HG02588 (cell line): ENCODE results near the gene TTLL1.
"Not testable (repeated sequence)": the region's sequence is repeated elsewhere in the genome, so short reads cannot be mapped to it uniquely, and the experiment has no call there.

Experiments
- ATAC-seq: cut with Tn5 transposase; IDR thresholded peaks from one replicate; pipeline ENCODE4 v1.9.1; 2021; ENCODE audit warnings: mild to moderate bottlenecking, moderate library complexity; ENCODE audit not compliant: unreplicated experiment

TTLL1 gene

DNA sequence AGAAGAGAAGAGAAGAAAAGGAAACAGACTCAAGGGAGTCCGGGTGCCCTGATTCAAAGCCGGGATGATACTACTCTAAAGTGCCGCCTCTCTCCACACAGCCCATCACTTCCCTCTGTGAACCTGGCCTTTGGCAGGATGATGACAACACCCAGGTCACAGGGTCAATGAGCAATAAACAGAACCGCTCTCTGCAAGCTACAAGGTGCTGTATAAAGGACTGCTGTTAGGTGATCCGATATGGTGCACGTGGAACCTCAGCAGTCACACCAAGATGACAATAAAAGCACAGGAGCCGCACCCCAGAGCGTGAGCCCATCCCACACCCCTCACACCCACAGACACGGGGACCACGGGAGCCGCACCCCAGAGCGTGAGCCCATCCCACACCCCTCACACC is 10.7 kb downstream of the TTLL1 start:
- no peak for ATAC-seq

DNA sequence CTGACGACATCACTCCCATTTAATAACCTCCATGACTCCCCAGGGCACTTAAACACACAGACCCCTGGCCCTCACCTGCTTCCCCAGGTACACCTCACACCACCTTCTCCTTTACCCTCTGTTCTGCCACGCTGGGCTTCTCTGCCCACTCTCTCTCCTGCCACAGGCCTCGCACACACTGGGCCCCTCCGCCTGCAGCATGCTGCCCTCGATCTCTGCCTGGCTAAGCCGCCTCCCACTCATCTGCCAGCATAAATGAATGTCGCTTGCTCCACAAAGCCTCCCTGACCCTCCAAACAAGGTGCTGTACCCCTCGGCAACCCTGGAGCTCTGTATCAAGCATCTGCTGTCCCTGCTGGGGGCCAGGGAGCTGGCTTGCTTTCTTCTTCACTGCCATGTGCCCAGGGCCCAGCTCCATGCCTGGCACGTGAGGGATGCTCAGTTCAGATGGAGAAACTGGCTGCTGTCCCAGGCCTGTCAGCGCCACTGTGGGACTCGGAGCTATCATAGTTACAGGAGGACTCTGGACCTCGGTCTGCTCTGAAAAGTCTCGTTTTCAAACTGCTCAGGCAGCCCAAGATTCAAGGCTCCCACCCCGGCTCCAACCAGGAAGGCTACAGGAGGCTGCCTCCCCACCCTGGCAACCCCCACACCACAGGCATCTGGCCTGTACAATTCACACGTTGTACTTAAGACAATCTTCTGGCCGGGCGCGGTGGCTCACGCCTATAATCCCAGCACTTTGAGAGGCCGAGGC is 11.9 kb downstream of the TTLL1 start:
- no peak for ATAC-seq

DNA sequence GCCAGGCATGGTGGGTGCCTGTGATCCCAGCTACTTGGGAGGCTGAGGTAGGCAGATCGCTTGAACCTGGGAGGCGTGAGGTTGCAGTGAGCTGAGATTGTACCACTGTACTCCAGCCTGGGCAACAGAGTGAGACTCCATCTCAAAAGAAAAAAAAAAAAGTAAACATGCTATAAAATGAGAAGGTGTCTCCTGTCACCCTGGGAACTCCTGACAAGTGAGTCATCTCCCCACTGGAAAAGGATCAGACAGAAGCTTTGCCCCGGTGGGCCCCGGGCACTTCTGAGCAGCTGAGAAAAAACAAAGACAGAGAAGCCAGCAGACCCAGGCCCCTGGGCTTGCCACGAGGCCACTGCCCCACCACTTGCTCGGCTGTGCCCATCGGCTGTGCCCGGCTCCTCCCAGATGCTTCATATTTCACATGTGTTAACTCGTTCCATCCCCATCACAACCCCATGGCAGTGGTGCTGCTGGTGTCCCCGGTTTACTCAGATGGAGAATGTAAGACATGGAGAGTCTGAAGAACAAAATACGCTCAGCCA is 22.3 kb downstream of the TTLL1 start:
- no peak for ATAC-seq

DNA sequence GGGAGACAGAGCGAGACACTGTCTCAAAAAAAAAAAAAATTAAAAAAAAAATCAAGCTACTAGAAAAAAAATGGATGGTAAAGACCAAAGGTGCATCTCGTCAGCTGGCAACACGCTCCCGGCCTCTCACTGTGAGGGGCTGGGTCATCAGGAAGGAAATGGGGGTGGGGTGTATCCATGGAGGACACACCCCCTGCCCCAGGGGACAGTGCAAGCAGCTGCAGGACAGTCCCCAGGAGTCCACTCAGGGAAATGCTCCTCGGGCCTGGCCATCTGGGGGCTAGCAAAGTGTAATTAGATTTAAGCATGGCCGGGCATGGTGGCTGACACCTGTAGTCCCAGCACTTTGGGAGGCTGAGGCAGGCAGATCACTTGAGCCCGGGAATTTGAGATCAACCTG is 23.1 kb downstream of the TTLL1 start:
- ATAC-seq, result no peak

DNA sequence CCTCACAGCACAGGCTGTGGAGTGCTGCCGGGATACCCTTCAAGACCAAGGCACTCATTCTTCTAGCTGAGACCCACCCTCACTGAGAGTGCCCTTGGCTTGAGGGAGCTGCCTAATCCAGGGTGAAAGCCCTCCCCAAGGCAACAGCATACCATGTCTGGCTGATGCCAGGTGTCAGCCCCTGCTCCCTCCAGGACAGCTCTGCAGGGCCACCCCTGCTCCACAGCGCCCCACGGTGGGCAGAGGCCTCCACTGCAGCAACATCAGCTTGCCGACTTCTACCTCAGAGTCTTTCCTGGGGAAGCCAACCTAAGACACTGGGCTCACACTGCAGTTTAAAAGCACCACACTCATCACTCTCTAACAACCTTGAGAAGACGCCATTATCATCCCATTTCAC is 29.0 kb downstream of the TTLL1 start:
- ATAC-seq, result no peak

DNA sequence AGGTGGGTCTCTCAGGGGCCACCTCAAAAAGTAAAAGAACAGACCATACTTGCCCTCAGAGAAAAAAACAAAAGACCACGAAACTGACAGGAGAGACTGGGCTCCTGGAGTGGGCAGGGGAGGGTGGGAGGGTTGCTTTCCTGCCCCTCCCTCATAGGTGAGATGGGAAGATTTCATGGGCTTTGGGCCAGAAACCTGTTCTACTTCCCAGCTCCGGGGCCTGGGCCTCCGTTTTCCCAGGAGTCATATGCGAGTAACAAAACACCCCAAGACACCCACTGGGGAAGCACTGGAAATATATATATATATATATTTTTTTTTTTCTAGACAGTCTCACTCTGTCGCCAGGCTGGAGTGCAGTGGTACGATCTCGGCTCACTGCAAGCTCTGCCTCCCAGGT is 31.6 kb downstream of the TTLL1 start:
- no peak for ATAC-seq

DNA sequence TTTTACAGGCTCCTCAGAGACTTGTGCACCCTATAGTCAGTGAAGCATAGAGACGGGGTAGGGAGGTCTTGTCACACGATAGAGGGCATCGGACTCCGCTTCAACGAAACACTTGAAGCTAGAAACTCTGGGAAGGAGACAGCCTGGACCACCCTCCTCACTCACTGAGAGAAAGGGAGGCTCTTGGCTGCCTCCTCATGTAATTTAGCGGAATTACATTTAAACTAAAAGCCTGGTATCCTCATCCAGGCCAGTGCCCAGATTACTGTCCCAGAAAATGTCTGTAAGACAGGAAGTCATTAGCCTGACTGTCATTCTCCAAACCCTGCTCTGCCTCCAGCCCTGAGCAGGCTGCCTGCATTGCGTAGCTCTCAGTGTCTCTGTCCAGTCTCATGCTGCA is 36.0 kb downstream of the TTLL1 start:
- ATAC-seq, result no peak

DNA sequence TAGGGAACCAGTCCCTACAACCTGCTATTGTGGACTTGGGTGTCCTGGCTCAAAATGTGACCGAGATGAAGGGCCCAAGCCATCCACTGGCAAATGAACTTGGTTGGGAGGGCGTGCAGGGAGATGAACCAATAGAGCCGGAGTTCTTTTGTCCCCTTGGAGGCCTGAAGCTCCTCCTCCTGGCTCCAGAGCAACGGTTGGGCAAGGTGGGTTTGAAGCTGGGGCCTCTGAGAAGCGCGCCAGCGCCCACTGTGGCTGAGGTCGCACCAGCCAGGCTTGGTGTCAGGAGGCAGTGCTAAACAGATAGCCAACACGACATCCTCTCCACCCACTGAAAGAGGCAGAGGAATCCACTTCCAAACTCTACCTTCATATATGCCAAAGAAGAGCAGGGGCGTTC is 38.2 kb downstream of the TTLL1 start:
- no peak for ATAC-seq

DNA sequence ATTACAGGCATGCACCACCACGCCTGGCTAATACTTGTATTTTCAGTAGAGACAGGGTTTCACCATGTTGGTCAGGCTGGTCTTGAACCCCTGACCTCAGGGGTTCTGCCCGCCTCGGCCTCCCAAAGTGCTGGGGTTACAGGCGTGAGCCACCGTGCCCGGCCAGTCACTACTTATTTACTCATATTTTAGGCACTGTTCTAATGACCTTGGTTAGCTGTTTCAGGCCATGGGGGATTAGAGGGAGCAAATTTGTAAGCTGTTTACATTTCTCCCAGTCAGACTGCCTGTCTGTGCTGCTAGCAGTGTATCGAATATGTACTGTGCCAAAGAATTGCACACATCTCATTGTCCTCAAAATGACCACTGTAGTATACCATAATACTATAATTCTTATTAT is 41.6 kb downstream of the TTLL1 start:
- ATAC-seq, result no peak

DNA sequence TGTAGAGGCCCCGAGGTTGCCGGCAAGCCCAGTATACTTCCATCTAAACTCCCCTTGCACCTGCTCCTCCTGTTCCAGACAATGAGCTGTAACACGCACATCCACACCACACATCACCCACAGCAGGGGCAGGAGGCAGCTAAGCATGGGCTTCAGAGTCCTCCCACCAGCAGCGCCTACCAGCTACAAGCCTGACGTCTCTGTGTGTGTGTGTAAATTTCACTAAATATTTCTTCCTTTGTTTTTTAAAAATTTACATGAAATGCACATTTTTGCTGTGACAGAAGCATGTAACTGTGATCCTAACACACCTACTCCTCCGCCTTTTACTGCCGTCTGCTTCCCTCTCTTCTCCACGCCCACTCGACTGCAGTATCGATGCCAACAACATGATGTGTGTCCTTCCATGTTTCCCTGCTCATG is 44.9 kb downstream of the TTLL1 start:
- ATAC-seq, result no peak

DNA sequence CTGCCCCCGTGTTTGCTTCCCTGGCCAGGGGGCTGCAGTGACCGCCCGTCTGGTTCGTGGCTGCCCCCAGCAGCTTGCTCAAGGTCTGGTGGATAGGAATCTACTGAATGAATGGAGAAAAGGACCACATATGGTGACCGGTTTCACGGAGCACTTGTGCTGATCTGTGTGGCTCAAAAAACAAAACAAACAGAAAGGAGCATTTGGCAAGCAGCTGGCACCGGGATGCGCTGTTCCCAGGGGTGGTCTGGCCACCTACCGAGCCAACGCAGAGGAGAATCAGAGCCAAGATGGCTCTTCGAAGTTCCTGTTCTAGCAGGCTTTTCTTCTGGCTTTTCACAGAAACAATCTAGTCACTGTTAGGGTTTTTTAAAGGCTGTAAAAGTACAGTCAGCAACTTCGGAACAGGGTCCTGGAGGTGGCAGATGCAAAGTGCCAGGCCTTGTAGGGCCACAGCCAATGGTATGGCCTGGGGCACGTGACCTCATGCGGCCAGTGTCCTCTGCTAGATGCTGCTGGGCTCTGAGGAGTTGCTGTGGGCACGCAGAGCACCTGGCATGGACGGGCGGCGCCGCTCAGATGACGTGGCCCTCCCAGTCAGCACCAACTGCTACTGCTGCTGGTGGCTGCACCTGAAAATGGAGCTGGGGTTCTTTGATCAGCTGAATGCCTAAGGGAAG is 47.0 kb downstream of the TTLL1 start:
- ATAC-seq, result no peak

DNA sequence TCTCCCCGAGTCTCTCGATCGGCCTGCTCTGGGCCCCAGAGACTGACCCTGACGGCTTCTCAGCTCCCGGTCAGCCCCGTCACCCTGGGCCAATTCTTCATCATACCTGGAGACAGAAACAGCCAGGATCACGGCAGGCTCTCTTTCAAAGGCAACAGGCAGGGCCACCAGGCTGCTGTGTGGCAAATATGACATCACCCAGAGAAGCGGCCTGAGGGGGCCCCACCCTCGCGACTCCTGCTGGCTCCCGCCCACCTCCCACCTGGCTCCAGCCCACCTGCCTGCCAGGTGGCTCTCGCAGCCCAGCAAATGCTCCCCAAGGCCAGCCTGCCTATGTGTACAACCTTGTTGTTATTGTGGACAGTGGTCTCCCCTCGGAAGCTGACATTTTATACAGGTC is 49.4 kb downstream of the TTLL1 start:
- no peak for ATAC-seq

DNA sequence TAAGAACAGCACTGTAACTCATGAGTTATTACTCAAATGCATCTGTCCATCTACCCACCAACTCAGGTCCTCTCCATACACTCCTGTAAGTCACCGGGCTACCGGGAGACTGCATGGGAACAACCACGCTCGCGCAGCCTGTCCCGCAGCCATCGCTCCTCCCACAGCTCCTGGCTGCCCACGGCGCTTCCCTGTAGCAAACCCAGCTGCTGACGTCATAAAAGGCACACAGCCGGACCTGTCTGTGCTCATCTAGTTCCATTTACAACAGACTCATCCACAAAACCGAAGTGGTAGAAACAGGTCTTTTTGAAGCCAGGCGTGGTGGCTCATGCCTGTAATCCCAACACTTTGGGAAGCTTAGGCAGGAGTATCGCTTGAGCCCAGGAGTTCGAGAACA is 50.9 kb downstream of the TTLL1 start:
- ATAC-seq, result no peak

DNA sequence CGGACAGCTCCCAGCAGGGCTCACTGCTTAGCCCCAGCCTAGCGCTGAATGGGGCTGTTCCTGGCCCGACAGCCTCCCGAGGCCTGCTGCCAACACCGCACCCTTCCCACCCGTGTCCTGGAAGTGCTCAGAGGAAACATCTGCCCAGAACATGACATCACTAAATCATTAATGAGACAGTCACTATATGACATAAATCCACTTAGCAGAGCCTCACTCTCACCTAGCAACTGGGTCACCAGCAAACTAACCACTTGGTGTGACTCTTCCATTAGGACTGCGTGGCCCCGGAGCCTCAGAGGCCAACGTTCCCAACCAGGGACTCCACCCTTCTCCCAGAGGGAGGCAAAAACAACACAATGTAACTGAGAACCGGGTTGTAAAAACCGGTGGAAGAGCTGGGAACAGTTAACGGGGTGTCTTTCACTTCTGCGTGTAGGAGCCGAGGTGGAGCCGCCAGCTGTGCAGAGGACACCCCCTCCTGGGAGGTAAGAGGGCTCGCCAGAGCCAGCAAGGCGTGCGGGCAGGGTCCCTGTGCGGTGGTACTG is 52.8 kb downstream of the TTLL1 start:
- ATAC-seq, result no peak

DNA sequence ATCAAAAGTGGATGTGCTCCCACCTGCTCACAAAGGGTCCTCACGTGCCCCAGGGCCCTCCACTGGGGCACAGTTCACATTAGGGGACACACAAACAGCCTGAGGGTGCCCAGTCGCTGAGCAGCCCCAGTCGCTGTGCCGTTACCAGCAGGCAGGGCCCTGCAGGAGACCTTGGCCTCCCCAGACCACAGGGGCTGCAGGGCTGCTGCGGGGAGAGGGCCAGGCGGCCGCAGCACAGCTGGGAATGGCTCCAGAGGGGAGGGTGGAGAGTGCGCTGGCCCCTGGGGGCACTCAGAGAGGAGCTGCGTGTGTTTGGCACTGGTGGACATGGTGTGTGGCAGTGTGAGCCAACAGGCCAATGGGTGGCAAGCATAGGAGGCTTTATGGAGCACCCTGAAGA is 53.9 kb downstream of the TTLL1 start:
- ATAC-seq, result no peak

DNA sequence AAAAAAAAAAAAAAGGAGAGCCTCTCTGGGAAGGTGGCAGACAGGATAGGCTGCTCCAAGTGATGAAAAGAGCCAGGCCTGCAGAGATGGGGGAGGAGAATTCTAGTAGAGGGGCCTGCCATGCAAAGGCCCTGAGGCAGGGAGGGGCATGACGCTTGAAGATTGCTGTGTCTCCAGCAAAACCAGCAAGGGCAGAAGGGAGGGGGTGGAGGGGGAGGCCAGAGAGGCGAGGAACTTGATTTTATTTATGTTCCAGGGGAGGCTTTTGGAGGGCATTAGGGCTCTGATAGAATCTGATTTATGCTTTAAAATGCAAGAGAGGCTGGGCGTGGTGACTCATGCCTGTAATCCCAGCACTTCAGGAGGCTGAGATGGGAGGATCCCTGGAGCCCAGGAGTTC is 57.6 kb downstream of the TTLL1 start:
- ATAC-seq, result no peak

DNA sequence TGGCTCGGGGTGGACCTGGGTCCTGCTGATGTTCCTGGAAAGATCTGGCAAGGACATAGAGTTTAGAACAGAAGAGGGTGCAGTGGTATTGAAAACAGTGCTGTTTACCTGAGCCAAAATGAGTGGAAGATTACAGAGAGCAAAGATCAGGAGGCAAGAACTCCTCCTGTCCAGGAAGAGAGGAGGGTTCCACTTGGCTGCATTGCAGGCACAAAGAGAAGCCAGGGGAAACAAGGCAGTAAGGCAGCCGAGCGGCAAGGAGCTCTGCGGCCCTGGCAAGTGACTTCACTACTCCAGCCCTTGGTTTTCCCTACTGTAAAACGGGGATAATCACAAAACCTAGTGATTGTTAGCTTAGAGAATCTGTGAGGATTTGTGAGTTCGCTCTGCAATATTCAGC is 70.6 kb downstream of the TTLL1 start:
- ATAC-seq, result no peak

DNA sequence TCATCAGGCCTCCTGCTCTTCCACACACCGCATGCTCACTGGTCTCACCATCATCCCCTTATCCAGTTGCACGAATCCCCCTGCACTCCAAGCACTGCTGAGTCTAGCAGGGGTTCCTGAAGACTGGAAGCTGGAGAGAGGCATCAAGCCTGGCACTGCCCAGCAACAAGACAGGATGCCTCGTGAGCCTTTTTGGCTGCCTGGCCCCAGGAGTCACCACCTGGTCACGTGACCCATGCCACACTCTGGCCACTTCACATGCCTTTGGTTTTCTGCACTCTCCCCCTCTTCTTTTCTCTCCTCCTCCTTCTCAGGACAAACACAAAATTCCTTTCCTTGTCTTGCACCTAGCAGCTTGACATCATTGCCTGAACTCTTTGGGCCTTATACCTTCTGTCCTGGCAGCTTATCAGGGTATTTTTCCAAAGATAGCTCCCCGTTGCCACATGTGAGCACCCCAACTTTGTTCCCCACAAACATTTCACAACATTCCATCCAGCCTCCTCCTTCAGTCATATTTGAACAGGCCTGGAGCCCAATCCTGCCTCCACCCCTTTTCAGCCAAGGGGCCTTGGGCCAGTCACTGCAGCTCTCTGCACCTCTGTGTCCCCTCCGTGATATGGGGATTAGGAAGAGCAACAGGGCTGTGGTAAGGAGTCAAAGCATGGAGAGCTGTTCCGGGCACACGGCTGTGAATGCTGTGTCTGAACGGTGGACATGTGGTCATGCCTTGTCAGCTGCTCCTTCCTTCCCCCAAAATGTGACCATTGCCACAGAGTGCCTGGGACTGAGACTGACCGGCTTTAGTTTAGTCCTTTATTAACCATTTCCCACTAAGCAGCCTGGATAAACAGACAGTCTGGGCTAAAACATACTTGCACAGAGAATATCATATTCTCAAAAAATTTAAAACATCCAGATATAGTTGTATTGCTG is 71.4 kb downstream of the TTLL1 start:
- no peak for ATAC-seq

DNA sequence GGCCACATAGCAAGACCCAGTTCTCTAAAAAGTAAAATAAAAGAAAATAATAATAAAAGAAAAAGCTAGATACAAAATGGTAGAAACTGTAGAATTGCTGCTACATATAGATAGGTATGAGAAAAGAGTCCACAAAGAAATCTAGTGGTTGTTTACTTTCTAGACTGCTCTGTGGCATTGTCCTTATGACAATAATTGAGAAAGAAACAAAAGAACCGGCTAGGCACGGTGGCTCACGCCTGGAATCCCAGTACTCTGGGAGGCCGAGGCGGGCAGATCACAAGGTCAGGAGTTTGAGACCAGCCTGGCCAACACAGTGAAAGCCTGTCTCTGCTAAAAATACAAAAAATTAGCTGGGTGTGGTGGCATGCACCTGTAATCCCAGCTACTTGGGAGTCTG is 73.0 kb downstream of the TTLL1 start:
- not testable (repeated sequence) for ATAC-seq

DNA sequence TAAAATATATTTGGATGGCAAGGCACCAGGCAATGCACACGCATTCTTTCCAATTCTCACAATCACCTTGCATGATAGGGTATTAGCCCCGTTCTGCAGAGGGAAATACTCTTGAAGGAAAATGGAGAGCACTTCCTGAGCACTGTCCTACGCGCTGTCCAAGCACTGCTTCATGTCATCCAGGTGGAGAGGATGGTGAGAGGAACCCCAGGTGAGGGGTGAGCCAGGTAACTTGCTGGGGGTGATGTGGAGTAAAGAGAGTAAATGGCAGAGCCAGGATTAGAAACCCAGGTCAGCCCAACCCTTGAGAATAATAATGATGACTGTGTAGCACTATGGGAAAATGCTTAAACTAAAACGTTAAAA is 73.5 kb downstream of the TTLL1 start:
- ATAC-seq, result no peak
